OCI-LY7 (cell line): Measurements from ENCODE around the gene ACVRL1. TPM values are rescaled to one million over a fixed set of nuclear protein-coding genes. Genes with fewer than 3 reads are reported as not detected.

Experiments used
- BruUV-seq: library from RNA; stranded (reverse); fragments of 400-500 nt; replicated peaks from 2 replicates; lab custom pipeline; 2021; lab: Mats Ljungman, UMichigan
- CTCF ChIA-PET: fragments of 300-600 bp; sonication (Branson Sonifier 250); formaldehyde crosslinking; loops from one replicate; lab custom pipeline; 2022; ENCODE audit warnings: antibody characterized with exemption; ENCODE audit not compliant: unreplicated experiment; lab: Charles Lee
- POLR2A ChIA-PET: fragments of 300-600 bp; sonication (Branson Sonifier 250); formaldehyde crosslinking; loops from one replicate; lab custom pipeline; 2022; ENCODE audit warnings: antibody characterized with exemption; lab: Charles Lee
- DNase-seq: peaks from one replicate; pipeline ENCODE4 v3.0.0-alpha.2; 2015; ENCODE audit warnings: low spot score
- H2AFZ ChIP-seq: fragments of 200-600 bp; sonication (generic), shearing (Covaris generic); 2 replicates; pipeline ENCODE4 v1.6.1; 2014; ENCODE audit warnings: mild to moderate bottlenecking, antibody characterized with exemption, low read length, moderate library complexity
- H3K27ac ChIP-seq: fragments of 200-600 bp; sonication (generic); 2 replicates; pipeline ENCODE4 v1.5.1; 2014; ENCODE audit warnings: mixed run types, low read depth, mild to moderate bottlenecking, moderate library complexity, low read length, inconsistent platforms; ENCODE audit not compliant: poor library complexity, severe bottlenecking
- H3K36me3 ChIP-seq: fragments of 200-600 bp; sonication (generic); 2 replicates; pipeline ENCODE4 v1.6.1; 2014; ENCODE audit warnings: mild to moderate bottlenecking, antibody characterized with exemption, low read length, moderate library complexity, mixed read lengths; ENCODE audit not compliant: insufficient read depth
- H3K4me1 ChIP-seq: fragments of 200-600 bp; sonication (generic); 2 replicates; pipeline ENCODE4 v1.5.1; 2014; ENCODE audit warnings: mild to moderate bottlenecking, low read length; ENCODE audit not compliant: insufficient read depth, poor library complexity, severe bottlenecking
- H3K4me2 ChIP-seq: fragments of 200-600 bp; sonication (generic); 2 replicates; pipeline ENCODE4 v1.6.1; 2014; ENCODE audit warnings: mild to moderate bottlenecking, low read length
- H3K4me3 ChIP-seq: fragments of 200-600 bp; sonication (generic); 2 replicates; pipeline ENCODE4 v1.5.1; 2014; ENCODE audit warnings: mild to moderate bottlenecking, low read depth, low read length; ENCODE audit not compliant: poor library complexity, severe bottlenecking
- H3K79me2 ChIP-seq: fragments of 200-600 bp; sonication (generic); 2 replicates; pipeline ENCODE4 v1.6.1; 2016; ENCODE audit warnings: low read depth, mild to moderate bottlenecking, low read length, moderate library complexity, mixed read lengths; ENCODE audit not compliant: insufficient read depth
- H3K9me2 ChIP-seq: fragments of 200-600 bp; sonication (generic); 2 replicates; pipeline ENCODE4 v1.6.1; 2016; ENCODE audit warnings: mild to moderate bottlenecking, low read length, mixed read lengths; ENCODE audit not compliant: insufficient read depth
- H3K9me3 ChIP-seq: fragments of 200-600 bp; sonication (generic); 2 replicates; pipeline ENCODE4 v1.6.1; 2014; ENCODE audit warnings: mild to moderate bottlenecking, mixed run types, low read length, mixed read lengths
- H4K20me1 ChIP-seq: fragments of 200-600 bp; sonication (generic); 2 replicates; pipeline ENCODE4 v1.6.1; 2014; ENCODE audit warnings: mild to moderate bottlenecking, antibody characterized with exemption, low read length, moderate library complexity, mixed read lengths; ENCODE audit not compliant: insufficient read depth
- EZH2phosphoT487 ChIP-seq: fragments of 200-600 bp; sonication (generic); IDR thresholded peaks from 2 replicates; pipeline ENCODE4 v1.6.1; 2018; ENCODE audit warnings: low read depth, borderline replicate concordance, mild to moderate bottlenecking, mixed run types, antibody characterized with exemption, low read length, moderate library complexity, mixed read lengths
- intact Hi-C: fragments of 100-400 bp; cut with micrococcal nuclease; formaldehyde crosslinking; loops from one replicate; pipeline ENCODE4 v1.10.0; 2022; ENCODE audit not compliant: unreplicated experiment
- total RNA-seq, 2 experiments: library from RNA; depleted of rRNA in 1 of 2; stranded (reverse); fragments of >200 nt in 1 of 2; shearing (Covaris generic) in 1 of 2; gene quantifications; 2 replicates each; pipeline ENCODE4 v1.2.3, GENCODE V29; 2014 to 2022
- TF ChIP-seq, protein P1 (sequence below): fragments of 200-600 bp; sonication (generic); conservative IDR thresholded peaks from 2 replicates; pipeline ENCODE4 v1.5.1; 2014; ENCODE audit warnings: mild to moderate bottlenecking, antibody characterized with exemption, low read length, moderate library complexity, mixed read lengths

Gene ACVRL1
- total RNA-seq, 2 experiments from 2014 or later, result not detected

DNA sequence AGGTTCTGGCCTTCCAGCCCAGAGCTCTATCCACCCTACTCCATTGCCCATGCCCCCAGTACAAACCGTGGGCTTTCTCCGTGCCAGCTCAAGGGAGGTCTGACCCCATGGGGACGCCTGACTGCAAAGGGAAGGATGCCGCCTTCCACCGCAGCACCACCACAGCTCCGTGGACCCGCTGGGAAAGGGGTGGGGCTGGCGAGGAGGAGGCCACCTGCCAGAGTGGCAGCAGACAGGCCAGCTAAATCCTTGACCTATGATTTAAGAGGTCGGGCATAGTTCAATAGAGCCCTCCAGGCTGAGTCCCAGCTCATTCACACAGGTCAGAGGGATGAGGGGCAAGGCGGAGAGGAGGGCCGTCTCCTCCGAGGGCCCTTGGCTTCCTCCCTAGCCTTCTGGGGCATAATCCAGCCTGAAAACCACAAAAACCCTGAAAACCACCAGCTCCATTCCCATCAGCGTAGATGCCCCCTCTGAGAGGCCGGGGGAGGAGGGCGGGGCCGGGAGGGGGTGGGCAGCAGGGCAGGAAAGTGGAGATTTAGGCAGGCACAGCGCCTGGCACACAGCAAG is 43.9 kb upstream of the ACVRL1 start:
- Histone ChIP-seq H3K4me3 (no peak overlapping the region), H2AFZ (no peak overlapping the region), H3K27ac (no peak overlapping the region), H3K36me3 (no peaks in the 10 kb centered on the region), H3K9me3 (no peaks in the 10 kb centered on the region), H3K9me2 (no peaks in the 10 kb centered on the region), H3K4me2 (no peak overlapping the region), H4K20me1 (no peaks in the 10 kb centered on the region), H3K4me1 (peaks cover 4% of the 10 kb centered on the region), H3K79me2 (no peaks in the 10 kb centered on the region)
- no TSS peak for BruUV-seq
- no peak for DNase-seq
- ChIA-PET CTCF (no interaction called here), POLR2A (interaction anchor here (0.6 kb wide), 1 partner anchor 713 kb away, joined by 5 read pairs; no protein-coding TSS in a partner anchor)
- intact Hi-C loops, result no loop called here
- no peak for TF ChIP-seq EZH2phosphoT487
- TF ChIP-seq, protein P1, sequence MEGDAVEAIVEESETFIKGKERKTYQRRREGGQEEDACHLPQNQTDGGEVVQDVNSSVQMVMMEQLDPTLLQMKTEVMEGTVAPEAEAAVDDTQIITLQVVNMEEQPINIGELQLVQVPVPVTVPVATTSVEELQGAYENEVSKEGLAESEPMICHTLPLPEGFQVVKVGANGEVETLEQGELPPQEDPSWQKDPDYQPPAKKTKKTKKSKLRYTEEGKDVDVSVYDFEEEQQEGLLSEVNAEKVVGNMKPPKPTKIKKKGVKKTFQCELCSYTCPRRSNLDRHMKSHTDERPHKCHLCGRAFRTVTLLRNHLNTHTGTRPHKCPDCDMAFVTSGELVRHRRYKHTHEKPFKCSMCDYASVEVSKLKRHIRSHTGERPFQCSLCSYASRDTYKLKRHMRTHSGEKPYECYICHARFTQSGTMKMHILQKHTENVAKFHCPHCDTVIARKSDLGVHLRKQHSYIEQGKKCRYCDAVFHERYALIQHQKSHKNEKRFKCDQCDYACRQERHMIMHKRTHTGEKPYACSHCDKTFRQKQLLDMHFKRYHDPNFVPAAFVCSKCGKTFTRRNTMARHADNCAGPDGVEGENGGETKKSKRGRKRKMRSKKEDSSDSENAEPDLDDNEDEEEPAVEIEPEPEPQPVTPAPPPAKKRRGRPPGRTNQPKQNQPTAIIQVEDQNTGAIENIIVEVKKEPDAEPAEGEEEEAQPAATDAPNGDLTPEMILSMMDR, result no peak

DNA sequence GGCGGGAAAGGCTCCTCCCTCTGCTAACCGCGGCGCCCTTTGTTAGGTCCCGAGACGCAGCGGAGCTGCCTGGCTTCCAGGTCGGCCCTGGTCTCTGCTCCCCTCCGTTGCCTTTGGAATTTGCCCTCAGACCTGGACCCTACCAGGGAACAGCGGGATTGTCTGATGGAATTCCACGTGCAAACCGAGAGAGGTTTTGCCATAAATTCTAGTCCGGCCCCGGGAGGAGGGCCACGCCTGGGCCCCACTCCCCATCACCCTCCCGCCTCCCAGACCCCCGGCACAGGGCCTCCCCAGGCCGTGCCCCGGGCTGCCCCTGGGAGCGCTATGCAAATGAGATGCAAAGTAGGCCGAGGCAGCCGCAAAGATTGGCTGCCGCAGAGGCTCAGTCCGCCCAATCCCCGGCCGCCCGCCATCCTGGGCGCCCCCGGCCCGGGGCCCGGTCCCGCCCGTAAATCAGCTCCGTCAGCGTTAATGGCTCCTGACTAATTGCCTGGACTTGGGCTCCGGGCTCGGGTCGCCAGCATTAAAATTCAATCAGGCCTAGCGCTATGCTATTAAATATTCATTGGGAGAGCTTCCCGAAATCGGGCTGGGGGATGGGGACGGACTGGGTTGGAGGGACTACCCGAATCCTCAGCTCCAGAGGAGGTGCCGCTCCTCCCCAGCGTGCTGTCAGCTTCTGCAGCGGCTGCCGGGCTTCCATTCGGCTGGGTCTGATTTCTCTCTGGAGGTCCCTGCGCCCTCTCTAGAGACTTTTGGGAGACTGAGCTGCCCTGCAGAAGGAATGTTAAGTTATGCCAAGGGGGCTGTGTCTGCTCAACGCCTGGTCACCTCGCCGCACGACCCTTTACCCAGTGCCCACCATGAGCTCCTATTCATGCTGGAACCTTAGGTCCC is 43.1 kb upstream of the ACVRL1 start:
- Histone ChIP-seq H3K4me3 (no peak overlapping the region), H3K27ac (no peak overlapping the region)
- no peak for DNase-seq

More for the DNA sequence above, 43.1 kb upstream of the ACVRL1 start:
- no peak overlapping the region for H3K4me2 ChIP-seq
- H3K9me2 ChIP-seq, result no peaks in the 10 kb centered on the region
- TF ChIP-seq, protein P1, result no peak
- TF ChIP-seq EZH2phosphoT487, result no peak
- no peak overlapping the region for H2AFZ ChIP-seq
- no TSS peak for BruUV-seq
- H3K9me3 ChIP-seq, result no peaks in the 10 kb centered on the region
- ChIA-PET POLR2A (interaction anchor here (0.6 kb wide), 1 partner anchor 712 kb away, joined by 5 read pairs; no protein-coding TSS in a partner anchor), CTCF (no interaction called here)
- H3K36me3 ChIP-seq, result no peaks in the 10 kb centered on the region
- H3K4me1 ChIP-seq, result peaks cover 4% of the 10 kb centered on the region
- H3K79me2 ChIP-seq, result no peaks in the 10 kb centered on the region
- intact Hi-C loops, result no loop called here
- no peaks in the 10 kb centered on the region for H4K20me1 ChIP-seq
